Cardiac muscle cell (in vitro differentiated cells and primary cell): ENCODE data around the gene BHLHE23. TPM values are rescaled to one million over a fixed set of nuclear protein-coding genes. Genes with fewer than 3 reads are reported as not detected.

ENCODE experiments used
- DNase-seq, 2 donors: peaks; one replicate each; pipeline versions ENCODE4 v3.0.0 to v3.0.0-alpha.2; 2010 to 2017; ENCODE audit warnings: low read depth in 1 of 2, low spot score in 1 of 2
- H3K27ac ChIP-seq: fragments of 200-600 bp; sonication (generic); 2 replicates; pipeline ENCODE4 v1.5.1; 2016
- H3K27me3 ChIP-seq: fragments of 200-600 bp; sonication (generic); 2 replicates; pipeline ENCODE4 v1.6.0; 2016; ENCODE audit warnings: control low read depth
- H3K36me3 ChIP-seq: fragments of 200-600 bp; sonication (generic); 2 replicates; pipeline ENCODE4 v1.5.1; 2016; ENCODE audit warnings: control low read depth
- H3K4me1 ChIP-seq: fragments of 200-600 bp; sonication (generic); 2 replicates; pipeline ENCODE4 v1.8.1; 2017; ENCODE audit warnings: low read depth, mild to moderate bottlenecking, mixed run types
- H3K4me3 ChIP-seq: fragments of 200-600 bp; sonication (generic); 2 replicates; pipeline ENCODE4 v1.5.1; 2016; ENCODE audit warnings: mild to moderate bottlenecking
- H3K9me3 ChIP-seq: fragments of 200-600 bp; sonication (generic); 2 replicates; pipeline ENCODE4 v1.5.1; 2017; ENCODE audit warnings: low read depth, mild to moderate bottlenecking, control low read depth
- polyA plus RNA-seq: library from polyadenylated mRNA; unstranded; fragments of >200 nt; fragmentation: Nextera tagmentation; extraction: Ambion mirVana; gene quantifications from 2 replicates; pipeline ENCODE4 v1.2.1, GENCODE V29; 2016
- total RNA-seq: library from RNA; depleted of rRNA; stranded (reverse); fragments of >200 nt; gene quantifications from 2 replicates; pipeline ENCODE4 v1.2.3, GENCODE V29; 2016
- TF ChIP-seq, protein P1 (sequence below): IDR thresholded peaks from 2 replicates; pipeline ENCODE4 v1.5.1; 2012; ENCODE audit warnings: low read depth, mild to moderate bottlenecking, low read length

Gene BHLHE23
- total and polyA plus RNA-seq, 2 experiments from 2014 or later, result not detected

DNA sequence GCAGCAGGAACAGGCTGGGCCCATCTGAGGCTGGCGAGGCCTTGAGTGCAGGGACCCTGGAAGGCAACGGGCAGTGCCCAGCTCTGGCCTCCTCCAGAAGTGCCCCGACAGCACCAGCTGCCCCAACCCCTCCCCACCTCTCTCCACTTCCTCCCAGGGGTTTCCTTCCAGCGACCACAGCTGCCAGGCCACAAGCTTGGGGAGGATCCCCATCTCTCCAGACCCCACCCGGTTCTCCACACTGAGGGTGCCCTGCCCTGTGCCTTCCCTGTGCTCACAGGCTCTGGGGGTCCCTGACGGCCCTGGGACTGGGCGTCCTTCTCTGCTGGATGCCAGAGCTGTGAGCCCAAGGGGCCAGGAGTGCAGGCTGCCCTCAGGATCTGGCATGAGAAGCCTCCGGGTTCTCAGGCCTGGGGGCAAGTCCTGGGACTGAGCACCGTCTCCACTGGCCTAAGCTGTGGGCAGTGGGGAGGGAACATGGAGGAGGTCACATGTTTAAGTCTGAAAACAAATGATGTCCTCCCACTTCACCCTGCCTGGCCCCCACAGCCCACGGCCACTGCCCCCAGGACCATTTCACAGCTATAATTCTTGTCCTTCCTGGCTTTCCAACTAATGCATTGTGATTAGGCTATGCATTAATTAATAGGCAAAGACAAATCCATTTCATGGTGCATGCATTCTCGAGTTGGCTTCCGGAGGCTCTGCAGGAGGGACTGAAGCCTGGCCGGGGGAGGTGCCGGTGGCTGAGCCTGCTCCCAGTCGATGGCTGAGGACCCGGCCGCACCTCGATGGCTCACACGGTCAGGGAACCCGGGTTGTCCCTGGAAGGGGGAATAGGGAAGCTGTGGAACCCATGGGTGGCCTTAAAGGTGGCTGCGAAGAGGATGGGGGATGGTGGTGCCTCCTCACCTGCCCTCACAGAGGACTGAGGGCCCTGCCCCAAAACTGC, 24.4 kb downstream of the BHLHE23 start:
- DNase-seq, result no peak
- Histone ChIP-seq H3K36me3 (no peaks in the 10 kb centered on the region), H3K27ac (no peak overlapping the region), H3K4me1 (no peaks in the 10 kb centered on the region), H3K9me3 (no peaks in the 10 kb centered on the region), H3K4me3 (no peak overlapping the region), H3K27me3 (peaks cover 18% of the 10 kb centered on the region)
- TF ChIP-seq, protein P1, sequence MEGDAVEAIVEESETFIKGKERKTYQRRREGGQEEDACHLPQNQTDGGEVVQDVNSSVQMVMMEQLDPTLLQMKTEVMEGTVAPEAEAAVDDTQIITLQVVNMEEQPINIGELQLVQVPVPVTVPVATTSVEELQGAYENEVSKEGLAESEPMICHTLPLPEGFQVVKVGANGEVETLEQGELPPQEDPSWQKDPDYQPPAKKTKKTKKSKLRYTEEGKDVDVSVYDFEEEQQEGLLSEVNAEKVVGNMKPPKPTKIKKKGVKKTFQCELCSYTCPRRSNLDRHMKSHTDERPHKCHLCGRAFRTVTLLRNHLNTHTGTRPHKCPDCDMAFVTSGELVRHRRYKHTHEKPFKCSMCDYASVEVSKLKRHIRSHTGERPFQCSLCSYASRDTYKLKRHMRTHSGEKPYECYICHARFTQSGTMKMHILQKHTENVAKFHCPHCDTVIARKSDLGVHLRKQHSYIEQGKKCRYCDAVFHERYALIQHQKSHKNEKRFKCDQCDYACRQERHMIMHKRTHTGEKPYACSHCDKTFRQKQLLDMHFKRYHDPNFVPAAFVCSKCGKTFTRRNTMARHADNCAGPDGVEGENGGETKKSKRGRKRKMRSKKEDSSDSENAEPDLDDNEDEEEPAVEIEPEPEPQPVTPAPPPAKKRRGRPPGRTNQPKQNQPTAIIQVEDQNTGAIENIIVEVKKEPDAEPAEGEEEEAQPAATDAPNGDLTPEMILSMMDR, result no peak

DNA sequence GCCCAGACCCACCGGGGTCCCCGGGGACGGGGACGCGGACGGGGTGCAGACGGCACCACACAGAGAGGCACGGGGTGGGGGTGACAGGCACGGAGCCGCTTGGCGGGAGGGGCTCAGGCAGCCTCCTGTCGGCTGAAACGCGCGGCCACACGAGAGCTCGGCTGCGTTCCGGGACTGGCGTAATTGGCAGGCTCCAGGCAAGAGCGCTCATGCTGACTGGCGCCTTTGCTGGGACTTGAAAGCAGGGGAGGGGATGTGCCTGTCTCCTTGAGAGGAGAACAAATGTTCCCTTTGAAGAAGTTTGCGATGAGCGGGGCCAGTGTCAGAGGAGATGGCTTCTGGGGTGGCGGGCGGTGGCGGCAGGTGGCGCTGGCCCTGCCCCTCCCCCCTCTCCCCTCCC, 25.8 kb downstream of the BHLHE23 start:
- Histone ChIP-seq H3K27me3 (peaks cover 26% of the 10 kb centered on the region), H3K27ac (no peak overlapping the region), H3K9me3 (no peaks in the 10 kb centered on the region), H3K4me3 (no peak overlapping the region), H3K4me1 (no peaks in the 10 kb centered on the region), H3K36me3 (no peaks in the 10 kb centered on the region)
- peak in 1 of 2 donors; percentile 6 for DNase-seq
- TF ChIP-seq, protein P1, result no peak

DNA sequence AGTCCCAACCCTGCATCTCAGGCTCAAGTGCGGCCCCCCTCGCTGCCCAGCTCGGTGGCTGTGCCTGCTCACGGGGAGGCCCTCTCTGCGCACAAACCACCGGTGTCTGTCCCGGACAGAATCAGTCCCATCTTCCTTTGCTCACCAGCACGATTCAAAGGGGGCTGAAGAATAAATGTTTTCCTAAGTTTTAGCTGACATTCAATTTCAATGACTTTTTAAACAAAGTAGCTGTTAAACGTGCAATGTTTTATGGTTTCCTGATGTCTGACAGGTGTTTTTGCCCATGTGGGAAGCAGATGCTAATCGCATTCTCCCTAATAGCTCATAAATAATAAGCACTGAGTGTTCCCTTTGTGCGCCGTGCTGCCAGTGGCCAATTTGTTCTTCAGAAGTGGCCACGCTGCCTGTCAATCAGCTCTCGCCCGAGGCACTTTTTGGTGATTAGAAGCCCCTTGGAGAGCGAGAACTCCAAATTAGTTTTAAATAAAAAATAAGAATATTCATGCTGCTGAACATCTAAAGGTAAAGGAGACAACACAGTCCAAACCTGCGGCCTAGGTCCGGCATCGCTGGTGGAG, 26.3 kb downstream of the BHLHE23 start:
- Histone ChIP-seq H3K27me3 (peaks cover 31% of the 10 kb centered on the region), H3K4me3 (no peak overlapping the region), H3K36me3 (no peaks in the 10 kb centered on the region), H3K4me1 (no peaks in the 10 kb centered on the region), H3K9me3 (no peaks in the 10 kb centered on the region), H3K27ac (no peak overlapping the region)
- TF ChIP-seq, protein P1, result no peak
- no peak for DNase-seq

DNA sequence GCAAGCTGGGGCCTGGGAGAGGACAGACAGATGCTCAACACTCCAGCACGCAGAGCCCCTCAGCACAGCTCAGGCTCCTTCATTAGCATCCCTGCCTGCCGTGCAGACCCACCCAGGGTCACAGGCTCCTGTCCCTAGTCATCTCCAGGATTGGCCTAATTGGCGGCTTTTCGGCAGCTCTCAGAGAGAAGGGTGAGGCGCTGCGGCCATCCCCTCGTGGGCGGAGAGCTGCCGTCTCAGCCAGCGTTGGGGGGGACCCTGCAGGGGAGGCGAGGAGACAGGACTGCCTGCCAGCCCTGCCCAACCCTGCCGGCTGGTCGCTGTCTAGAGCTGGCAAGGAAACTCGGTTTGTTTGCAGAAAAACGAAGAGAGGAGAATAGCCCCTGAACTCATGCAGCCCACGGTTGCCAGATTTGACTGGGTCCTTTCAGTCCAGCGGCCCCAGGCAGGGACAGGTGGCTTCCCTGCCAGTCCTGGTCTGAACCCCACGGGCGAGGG, 26.8 kb downstream of the BHLHE23 start:
- Histone ChIP-seq H3K36me3 (no peaks in the 10 kb centered on the region), H3K9me3 (no peaks in the 10 kb centered on the region), H3K27me3 (peaks cover 36% of the 10 kb centered on the region), H3K4me1 (no peaks in the 10 kb centered on the region), H3K4me3 (no peak overlapping the region), H3K27ac (no peak overlapping the region)
- TF ChIP-seq, protein P1, result no peak
- no peak for DNase-seq

DNA sequence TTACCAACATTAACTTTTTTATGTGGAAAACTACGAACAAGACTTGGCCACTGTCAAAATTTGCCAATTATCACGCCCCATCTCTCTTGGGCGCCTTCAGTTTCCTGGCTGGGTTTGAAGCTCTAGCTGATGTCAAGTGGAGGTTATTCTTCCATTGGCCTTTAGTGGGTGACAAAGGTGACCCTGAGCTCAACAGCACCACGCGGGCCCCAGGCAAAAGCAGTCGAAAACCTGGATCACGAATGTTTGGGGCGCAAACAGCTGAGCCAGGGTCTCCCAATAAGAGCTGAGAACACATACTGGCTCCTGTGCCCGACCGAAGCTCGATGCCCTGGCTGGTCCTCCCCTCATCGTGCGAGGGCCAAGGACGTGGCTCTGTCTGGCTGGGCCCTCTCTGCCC, 27.5 kb downstream of the BHLHE23 start:
- no peaks in the 10 kb centered on the region for H3K36me3 ChIP-seq
- TF ChIP-seq, protein P1, result no peak
- H3K4me3 ChIP-seq, result no peak overlapping the region
- peaks cover 42% of the 10 kb centered on the region for H3K27me3 ChIP-seq
- H3K4me1 ChIP-seq, result no peaks in the 10 kb centered on the region
- H3K9me3 ChIP-seq, result no peaks in the 10 kb centered on the region
- no peak overlapping the region for H3K27ac ChIP-seq
- no peak for DNase-seq
